CD4-positive, alpha-beta memory T cell (primary cell): ENCODE results near the gene SCAANT1. TPM values are rescaled to one million over a fixed set of nuclear protein-coding genes. Genes with fewer than 3 reads are reported as not detected.

Experiments used
- CTCF ChIA-PET: fragments of 350-600 bp; sonication (Branson Sonifier 250); formaldehyde crosslinking; loops from one replicate; lab custom pipeline; 2021; ENCODE audit warnings: inconsistent platforms; ENCODE audit not compliant: partially characterized antibody; lab: Charles Lee
- POLR2A ChIA-PET: fragments of 350-600 bp; sonication (Branson Sonifier 250); formaldehyde crosslinking; loops from one replicate; lab custom pipeline; 2021; ENCODE audit not compliant: partially characterized antibody; lab: Charles Lee
- DNase-seq, 5 donors: peaks; one replicate each; pipeline versions ENCODE4 v3.0.0 to v3.0.0-alpha.2; 2020 to 2022; ENCODE audit warnings: mixed read lengths in 1 of 5
- H3K27ac ChIP-seq: one replicate; pipeline ENCODE4 v1.7.0; 2013; ENCODE audit warnings: low read depth, low read length
- H3K27me3 ChIP-seq: 2 replicates; pipeline ENCODE4 v1.7.0; 2013; ENCODE audit warnings: mild to moderate bottlenecking, low read length, moderate library complexity; ENCODE audit not compliant: insufficient read depth
- H3K36me3 ChIP-seq: 2 replicates; pipeline ENCODE4 v1.7.0; 2013; ENCODE audit warnings: mild to moderate bottlenecking, low read length, moderate library complexity; ENCODE audit not compliant: insufficient read depth
- H3K4me1 ChIP-seq: 2 replicates; pipeline ENCODE4 v1.7.0; 2013; ENCODE audit warnings: mild to moderate bottlenecking, low read length, moderate library complexity; ENCODE audit not compliant: insufficient read depth
- H3K4me3 ChIP-seq, 2 donors: one replicate each; pipeline ENCODE4 v1.7.0; 2013; ENCODE audit warnings: low read length in 2 of 2, mild to moderate bottlenecking in 1 of 2
- H3K9me3 ChIP-seq, 2 donors: one replicate each; pipeline ENCODE4 v1.7.0; 2013; ENCODE audit warnings: low read length in 2 of 2, control low read depth in 1 of 2; ENCODE audit not compliant: control insufficient read depth in 1 of 2
- H3K27ac Mint-ChIP-seq, 7 donors: one replicate each; pipeline ENCODE4 v1.8.0; 2020 to 2021; ENCODE audit warnings: mixed read lengths in 7 of 7, mild to moderate bottlenecking in 6 of 7, inconsistent platforms in 3 of 7, moderate library complexity in 3 of 7
- H3K27me3 Mint-ChIP-seq, 2 donors: one replicate each; pipeline ENCODE4 v1.8.0; 2020 to 2021; ENCODE audit warnings: mixed read lengths in 2 of 2
- H3K36me3 Mint-ChIP-seq, 2 donors: one replicate each; pipeline ENCODE4 v1.8.0; 2020 to 2021; ENCODE audit warnings: mixed read lengths in 2 of 2, inconsistent platforms in 1 of 2, mild to moderate bottlenecking in 1 of 2
- H3K4me1 Mint-ChIP-seq, 4 donors: one replicate each; pipeline ENCODE4 v1.8.0; 2020 to 2021; ENCODE audit warnings: mixed read lengths in 4 of 4, mild to moderate bottlenecking in 1 of 4
- H3K4me3 Mint-ChIP-seq, 8 donors: one replicate each; pipeline ENCODE4 v1.8.0; 2020 to 2021; ENCODE audit warnings: mixed read lengths in 8 of 8, mild to moderate bottlenecking in 7 of 8, moderate library complexity in 6 of 8, inconsistent platforms in 3 of 8
- H3K9me3 Mint-ChIP-seq, 8 donors: one replicate each; pipeline ENCODE4 v1.8.0; 2020 to 2021; ENCODE audit warnings: mixed read lengths in 8 of 8, mild to moderate bottlenecking in 5 of 8, inconsistent platforms in 3 of 8, moderate library complexity in 1 of 8
- intact Hi-C: fragments of 100-400 bp; cut with micrococcal nuclease; formaldehyde crosslinking; loops from one replicate; pipeline ENCODE4 v1.15.1; 2023
- polyA plus RNA-seq, 2 donors: library from polyadenylated mRNA; unstranded; fragments of 300-500 nt; fragmentation: Illumina TruSeq; gene quantifications; one replicate each; pipeline ENCODE4 v1.2.3, GENCODE V29; 2021
- total RNA-seq, 2 experiments: library from RNA; stranded (reverse); gene quantifications; one replicate each; pipeline ENCODE4 v1.2.3, GENCODE V29; 2021

The SCAANT1 gene
- total and polyA plus RNA-seq, 4 experiments from 2014 or later = not detected

DNA sequence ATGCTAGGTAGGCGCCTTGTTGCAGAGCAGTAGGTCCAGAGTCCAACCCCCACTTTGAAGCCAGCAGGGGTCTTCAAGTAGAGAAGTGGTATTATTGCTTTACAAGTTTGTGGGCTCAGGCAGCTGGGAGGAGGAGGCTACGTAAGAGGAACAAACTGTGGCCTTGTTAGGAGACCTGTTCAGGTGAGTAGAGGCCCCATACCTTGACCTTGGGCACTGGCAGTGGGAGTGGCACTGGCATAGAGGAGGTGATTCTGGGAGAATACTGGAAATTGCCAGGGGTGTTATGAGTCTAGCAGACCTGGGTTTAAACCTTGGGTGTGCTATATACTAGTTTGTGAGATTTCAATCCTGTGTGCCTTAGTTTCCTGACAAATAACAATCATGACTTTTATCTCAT is 34.6 kb upstream of the SCAANT1 start:
- H3K4me1 ChIP-seq = peaks cover 47% of the 10 kb centered on the region
- no peaks in the 10 kb centered on the region for H3K9me3 ChIP-seq
- ChIA-PET POLR2A (no interaction called here), CTCF (interaction anchor here (1.4 kb wide), 1 partner anchor 51 kb away, joined by 3 read pairs; no protein-coding TSS in a partner anchor)
- peak overlapping the region; percentile 24 to 72 (median 50) for H3K27ac Mint-ChIP-seq
- intact Hi-C loops = no loop called here
- H3K4me3 Mint-ChIP-seq = peak overlapping the region in 1 of 8 donors; percentile 9
- H3K36me3 Mint-ChIP-seq = peaks cover 23% of the 10 kb centered on the region in 2 donors
- no peak overlapping the region for H3K27ac ChIP-seq
- no peaks in the 10 kb centered on the region for H3K27me3 Mint-ChIP-seq
- H3K9me3 Mint-ChIP-seq = peaks cover 0 to 2% (median 0%) of the 10 kb centered on the region in 8 donors
- H3K27me3 ChIP-seq = no peaks in the 10 kb centered on the region
- H3K4me1 Mint-ChIP-seq = peaks cover 50 to 83% (median 69%) of the 10 kb centered on the region in 4 donors
- DNase-seq = no peak
- no peak overlapping the region for H3K4me3 ChIP-seq
- H3K36me3 ChIP-seq = no peaks in the 10 kb centered on the region

DNA sequence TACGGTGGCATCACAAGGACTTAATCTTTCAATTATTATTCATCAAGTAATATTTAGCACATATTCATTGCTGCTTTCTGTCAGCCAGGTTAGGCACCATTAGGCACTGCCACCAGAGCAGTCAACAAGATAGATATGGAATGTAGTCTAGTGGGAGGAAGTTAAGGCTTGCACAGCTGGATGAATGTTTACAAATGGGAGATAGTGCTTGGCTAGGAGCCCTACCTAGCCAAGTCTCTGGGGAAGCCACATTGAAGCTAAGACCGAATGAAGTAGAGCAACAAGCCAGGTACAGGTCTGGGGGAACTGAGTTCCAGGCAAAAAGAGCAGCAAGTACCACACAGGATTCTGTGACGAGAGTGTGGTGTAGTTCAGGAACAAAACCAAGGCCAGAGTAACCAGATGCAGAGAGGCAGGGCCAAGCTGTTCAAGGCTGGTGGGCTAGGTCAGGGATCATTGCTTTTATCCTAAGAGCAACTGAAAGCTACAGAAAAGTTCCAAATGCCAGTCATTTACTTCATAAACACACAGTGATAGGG is 33.4 kb upstream of the SCAANT1 start:
- Histone ChIP-seq H3K4me3 (no peak overlapping the region), H3K27ac (no peak overlapping the region), H3K9me3 (no peaks in the 10 kb centered on the region), H3K36me3 (no peaks in the 10 kb centered on the region), H3K27me3 (no peaks in the 10 kb centered on the region), H3K4me1 (peaks cover 37% of the 10 kb centered on the region)
- H3K9me3 Mint-ChIP-seq = peaks cover 0 to 2% (median 0%) of the 10 kb centered on the region in 8 donors
- intact Hi-C loops = no loop called here
- peak overlapping the region in 6 of 7 donors; percentile 5 to 77 (median 14) for H3K27ac Mint-ChIP-seq
- H3K4me1 Mint-ChIP-seq = peaks cover 42 to 84% (median 63%) of the 10 kb centered on the region in 4 donors
- no peak for DNase-seq
- H3K4me3 Mint-ChIP-seq = peak overlapping the region in 1 of 8 donors; percentile 3
- POLR2A ChIA-PET = no interaction called here
- CTCF ChIA-PET = interaction anchor here (0.8 to 1.8 kb wide), 2 partner anchors 16 to 48 kb away, joined by 3 to 6 read pairs; no protein-coding TSS in a partner anchor
- no peaks in the 10 kb centered on the region for H3K27me3 Mint-ChIP-seq
- H3K36me3 Mint-ChIP-seq = peaks cover 23 to 24% of the 10 kb centered on the region in 2 donors

DNA sequence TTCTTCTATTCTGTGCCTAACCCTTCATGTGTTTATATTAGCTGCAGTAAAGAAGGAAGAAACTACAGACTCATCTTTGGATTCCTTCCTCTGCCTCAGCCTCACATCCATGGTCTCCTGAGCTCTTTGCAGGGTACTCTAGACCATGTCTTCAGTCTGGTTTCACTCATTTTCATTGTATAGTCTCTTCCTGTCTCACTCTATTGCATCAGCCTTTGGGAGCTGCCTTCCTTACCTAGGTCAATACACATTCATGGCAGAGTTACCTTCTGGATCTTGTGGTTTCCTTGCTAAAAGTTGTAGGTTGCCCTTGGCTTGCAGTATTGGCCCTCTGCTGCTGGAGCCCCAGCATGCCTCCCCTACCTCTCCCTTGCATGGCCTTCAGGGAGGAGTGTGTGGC is 31.5 kb upstream of the SCAANT1 start:
- Histone ChIP-seq H3K9me3 (no peaks in the 10 kb centered on the region), H3K36me3 (no peaks in the 10 kb centered on the region), H3K27me3 (no peaks in the 10 kb centered on the region), H3K4me1 (peaks cover 24% of the 10 kb centered on the region), H3K4me3 (no peak overlapping the region), H3K27ac (no peak overlapping the region)
- Mint-ChIP-seq H3K4me1 (peaks cover 43 to 88% (median 58%) of the 10 kb centered on the region in 4 donors), H3K27me3 (no peaks in the 10 kb centered on the region), H3K36me3 (peaks cover 23 to 24% of the 10 kb centered on the region in 2 donors), H3K4me3 (no peak overlapping the region), H3K9me3 (peaks cover 0 to 2% (median 0%) of the 10 kb centered on the region in 8 donors), H3K27ac (peak overlapping the region in 1 of 7 donors; percentile 10)
- ChIA-PET POLR2A (no interaction called here), CTCF (interaction anchor here (0.7 to 1.8 kb wide), 3 partner anchors 18 to 51 kb away, joined by 3 to 6 read pairs (median 3); no protein-coding TSS in a partner anchor)
- intact Hi-C loops = no loop called here
- no peak for DNase-seq

DNA sequence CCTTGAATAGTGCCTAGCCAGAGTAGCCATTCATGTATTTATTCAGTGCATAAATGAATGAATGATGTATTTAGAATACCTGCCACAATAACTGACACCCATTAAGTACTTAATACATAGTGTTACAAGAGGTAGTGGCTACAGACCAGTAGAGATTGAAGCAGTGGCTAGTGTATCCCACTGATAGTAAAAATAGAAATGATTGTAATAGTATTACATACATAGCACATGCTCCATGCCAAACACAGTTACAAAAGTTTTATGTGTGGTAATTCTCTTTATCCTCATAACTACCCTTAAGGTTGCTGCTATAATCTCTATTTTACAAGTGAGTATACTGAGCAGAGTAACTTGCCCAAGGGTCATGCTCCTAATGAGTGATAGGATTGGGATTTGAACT is 30.3 kb upstream of the SCAANT1 start:
- CTCF ChIA-PET = no interaction called here
- intact Hi-C loops = no loop called here
- peaks cover 0 to 2% (median 0%) of the 10 kb centered on the region in 8 donors for H3K9me3 Mint-ChIP-seq

DNA sequence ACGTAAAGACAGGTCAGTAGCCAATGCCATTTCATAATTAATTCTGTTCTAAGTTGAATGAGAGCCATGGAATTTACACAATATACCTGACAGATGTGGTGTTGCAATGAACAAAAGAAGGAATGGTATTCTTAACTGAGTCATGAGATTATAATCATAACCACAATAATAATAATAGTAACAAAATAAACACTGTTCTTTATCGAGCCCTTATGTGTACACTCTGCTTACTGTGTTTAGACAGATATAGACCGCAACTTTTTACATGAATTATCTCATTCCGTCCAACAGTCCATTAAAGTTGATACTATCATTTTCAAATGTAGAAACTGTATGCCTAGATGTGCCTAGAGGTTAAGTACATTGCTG is 28.2 kb upstream of the SCAANT1 start:
- H3K4me1 Mint-ChIP-seq = peaks cover 38 to 90% (median 53%) of the 10 kb centered on the region in 4 donors
- H3K27me3 ChIP-seq = no peaks in the 10 kb centered on the region
- POLR2A ChIA-PET = no interaction called here
- H3K27me3 Mint-ChIP-seq = no peaks in the 10 kb centered on the region
- H3K27ac ChIP-seq = no peak overlapping the region
- H3K36me3 Mint-ChIP-seq = peaks cover 8 to 14% of the 10 kb centered on the region in 2 donors
- DNase-seq = no peak
- H3K36me3 ChIP-seq = no peaks in the 10 kb centered on the region
- no peak overlapping the region for H3K27ac Mint-ChIP-seq
- no peaks in the 10 kb centered on the region for H3K9me3 Mint-ChIP-seq
- H3K4me3 ChIP-seq = no peak overlapping the region
- no peaks in the 10 kb centered on the region for H3K9me3 ChIP-seq
- intact Hi-C loops = no loop called here
- no peak overlapping the region for H3K4me3 Mint-ChIP-seq
- H3K4me1 ChIP-seq = peaks cover 26% of the 10 kb centered on the region
- CTCF ChIA-PET = interaction anchor here (1.3 kb wide), 1 partner anchor 53 kb away, joined by 3 read pairs; no protein-coding TSS in a partner anchor

More for the DNA sequence above, 30.3 kb upstream of the SCAANT1 start:
- Histone ChIP-seq H3K27me3 (no peaks in the 10 kb centered on the region), H3K9me3 (no peaks in the 10 kb centered on the region), H3K27ac (no peak overlapping the region), H3K4me3 (no peak overlapping the region), H3K36me3 (no peaks in the 10 kb centered on the region), H3K4me1 (peaks cover 24% of the 10 kb centered on the region)
- no peak for DNase-seq
- Mint-ChIP-seq H3K4me3 (no peak overlapping the region), H3K27me3 (no peaks in the 10 kb centered on the region), H3K4me1 (peaks cover 43 to 88% (median 59%) of the 10 kb centered on the region in 4 donors), H3K27ac (peak overlapping the region in 1 of 7 donors; percentile 16), H3K36me3 (peaks cover 15 to 18% of the 10 kb centered on the region in 2 donors)
- POLR2A ChIA-PET = interaction anchor here (0.8 kb wide), 1 partner anchor 38 kb away, joined by 3 read pairs; no protein-coding TSS in a partner anchor

DNA sequence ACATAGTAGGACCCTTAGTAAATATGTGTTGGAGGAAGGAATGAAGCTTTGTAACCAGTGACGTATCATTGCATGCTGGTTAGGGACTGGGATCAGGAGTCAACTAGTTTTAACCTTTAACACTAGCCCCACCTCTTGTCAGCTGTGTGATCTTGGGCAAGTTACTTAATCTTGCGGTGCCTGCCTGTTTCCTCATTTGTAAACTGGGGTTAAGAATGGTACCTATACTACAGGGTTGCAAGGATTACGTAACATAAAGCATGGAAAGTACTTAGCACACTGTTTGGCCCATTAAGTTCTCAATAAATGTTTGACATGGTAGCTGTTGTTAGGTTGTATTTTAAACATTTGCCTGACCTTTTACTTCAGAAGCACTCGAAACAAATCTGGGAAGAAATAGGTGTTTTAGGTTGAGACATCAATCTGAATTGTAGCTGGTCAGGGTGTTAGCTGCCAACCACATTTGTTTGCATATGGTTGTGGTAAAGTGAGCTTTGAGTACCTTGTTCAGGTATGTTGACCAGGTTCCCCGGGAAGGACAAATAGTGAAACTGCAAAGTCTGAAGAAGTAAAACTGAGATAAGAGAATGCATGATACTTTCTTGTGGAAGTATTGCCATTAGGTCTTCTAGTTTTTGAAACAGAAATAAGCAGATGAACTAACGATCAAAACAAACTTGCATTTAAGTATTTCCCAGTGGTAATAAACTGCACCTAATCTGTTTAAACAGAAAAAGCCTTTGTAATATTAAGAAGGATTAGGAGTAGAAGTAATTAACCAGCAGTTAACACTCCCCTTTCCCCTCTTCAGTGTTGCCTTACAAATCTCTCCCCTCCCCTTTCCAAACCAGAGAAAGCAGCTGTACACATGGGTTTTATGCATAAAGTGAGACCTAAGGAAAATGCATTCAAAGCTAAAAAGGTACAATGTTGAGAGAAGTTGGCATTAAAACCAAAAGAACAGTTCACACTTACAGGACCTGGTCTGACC is 25.8 kb upstream of the SCAANT1 start:
- H3K27me3 ChIP-seq = no peaks in the 10 kb centered on the region
- H3K36me3 Mint-ChIP-seq = peaks cover 3 to 4% of the 10 kb centered on the region in 2 donors
- H3K27ac Mint-ChIP-seq = peak overlapping the region; percentile 0 to 73 (median 50)
- ChIA-PET POLR2A (interaction anchor here (0.6 to 1.6 kb wide), 3 partner anchors 9 to 75 kb away, joined by 3 to 5 read pairs (median 4); partner anchors contain the start of genes ATXN7, SCAANT1 and THOC7), CTCF (interaction anchor here (0.8 to 1.8 kb wide), 4 partner anchors 10 to 86 kb away, joined by 3 to 7 read pairs (median 4); no protein-coding TSS in a partner anchor)
- H3K9me3 ChIP-seq = no peaks in the 10 kb centered on the region
- H3K36me3 ChIP-seq = no peaks in the 10 kb centered on the region
- DNase-seq = peak in 1 of 5 donors; percentile 18
- H3K4me1 Mint-ChIP-seq = peaks cover 49 to 94% (median 62%) of the 10 kb centered on the region in 4 donors
- H3K4me1 ChIP-seq = peaks cover 50% of the 10 kb centered on the region
- no peaks in the 10 kb centered on the region for H3K27me3 Mint-ChIP-seq
- intact Hi-C loops = no loop called here
- no peak overlapping the region for H3K4me3 ChIP-seq
- peak overlapping the region in 2 of 8 donors; percentile 3 to 15 for H3K4me3 Mint-ChIP-seq
- H3K9me3 Mint-ChIP-seq = no peaks in the 10 kb centered on the region
- no peak overlapping the region for H3K27ac ChIP-seq
